Measurements from ENCODE around the gene MFF.

The MFF gene

GRCh38 chr2:227365833-227366232, 40.8 kb downstream of the MFF start:
- DNase-seq (ENCODE audit: insufficient read length, low spot score), result no peak
- no peak for TF ChIP-seq CTCF (IDR thresholded peaks at IDR 0.05; ENCODE audit: insufficient read depth, missing control alignments)
- FAIRE-seq, result no peak

GRCh38 chr2:227366769-227367426, 41.8 kb downstream of the MFF start:
- FAIRE-seq (no peak), DNase-seq (ENCODE audit: insufficient read length, low spot score) (no peak)
- no peak for TF ChIP-seq CTCF (IDR thresholded peaks at IDR 0.05; ENCODE audit: insufficient read depth, missing control alignments)

GRCh38 chr2:227367427-227367795, 42.4 kb downstream of the MFF start:
- FAIRE-seq (no peak), DNase-seq (ENCODE audit: insufficient read length, low spot score) (no peak)

GRCh38 chr2:227368574-227368973, 43.5 kb downstream of the MFF start:
- no peak for TF ChIP-seq CTCF (IDR thresholded peaks at IDR 0.05; ENCODE audit: insufficient read depth, missing control alignments)
- no peak for DNase-seq (ENCODE audit: insufficient read length, low spot score)
- no peak for FAIRE-seq

More at GRCh38 chr2:227367427-227367795, 42.4 kb downstream of the MFF start:
- no peak for TF ChIP-seq CTCF (IDR thresholded peaks at IDR 0.05; ENCODE audit: insufficient read depth, missing control alignments)

- DNase-seq (ENCODE audit: insufficient read length, low spot score) (no peak), FAIRE-seq (no peak)
- TF ChIP-seq CTCF (IDR thresholded peaks at IDR 0.05; ENCODE audit: insufficient read depth, missing control alignments), result no peak
Observed at GRCh38 chr2:227370092-227370491, 45.0 kb downstream of the MFF start.

- FAIRE-seq, result no peak
- DNase-seq (ENCODE audit: insufficient read length, low spot score), result no peak
- no peak for TF ChIP-seq CTCF (IDR thresholded peaks at IDR 0.05; ENCODE audit: insufficient read depth, missing control alignments)
Observed at GRCh38 chr2:227370791-227371312, 45.8 kb downstream of the MFF start.

- FAIRE-seq (no peak), DNase-seq (ENCODE audit: insufficient read length, low spot score) (no peak)
- TF ChIP-seq CTCF (IDR thresholded peaks at IDR 0.05; ENCODE audit: insufficient read depth, missing control alignments), result no peak
Observed at GRCh38 chr2:227373389-227373788, 48.3 kb downstream of the MFF start.

Measured in D721Med (cell line).